MM.1S (cell line): ENCODE measurements around the gene NPW.

Source experiments
- CTCF ChIP-seq: fragments of 300-600 bp; sonication (generic); IDR thresholded peaks from 2 replicates; pipeline ENCODE4 v1.5.1; 2016; ENCODE audit warnings: antibody characterized with exemption, low read length, mixed read lengths
- EZH2 ChIP-seq: fragments of 300-600 bp; sonication (generic); optimal IDR thresholded peaks from 2 replicates; pipeline ENCODE3; 2017; ENCODE audit warnings: low read depth, mild to moderate bottlenecking, antibody characterized with exemption, low read length, mixed read lengths

- TF ChIP-seq CTCF (no peak), EZH2 (no peak)
Observed at GRCh38 chr16:2064368-2064945, 44.9 kb downstream of the NPW start.
